A673 (cell line): Measurements from ENCODE around the gene LRRC36. TPM values are rescaled to one million over a fixed set of nuclear protein-coding genes. Genes with fewer than 3 reads are reported as not detected.
A peak's percentile ranks its signal among the peaks of the same experiment; 100 is the strongest.
"Not testable (repeated sequence)": the region's sequence is repeated elsewhere in the genome, so short reads cannot be mapped to it uniquely, and the experiment has no call there.

Experiments used
- BruUV-seq: library from RNA; stranded (reverse); fragments of 400-500 nt; replicated peaks from 2 replicates; lab custom pipeline; 2021; lab: Mats Ljungman, UMichigan
- CTCF ChIA-PET: fragments of 300-600 bp; sonication (Branson Sonifier 250); formaldehyde crosslinking; loops from one replicate; lab custom pipeline; 2022; ENCODE audit warnings: antibody characterized with exemption; lab: Charles Lee
- POLR2A ChIA-PET: fragments of 300-600 bp; sonication (Branson Sonifier 250); formaldehyde crosslinking; loops from one replicate; lab custom pipeline; 2022; ENCODE audit warnings: antibody characterized with exemption; ENCODE audit not compliant: low non-redundant PET; lab: Charles Lee
- DNase-seq: peaks from one replicate; pipeline ENCODE4 v3.0.0-alpha.2; 2015; ENCODE audit warnings: low spot score
- H3K27ac ChIP-seq: fragments of 200-600 bp; sonication (generic); 2 replicates; pipeline ENCODE4 v1.5.1; 2016; ENCODE audit warnings: mixed run types, low read depth, mild to moderate bottlenecking, mixed read lengths, antibody characterized with exemption, low read length; ENCODE audit not compliant: poor library complexity, severe bottlenecking
- H3K27me3 ChIP-seq: fragments of 200-600 bp; sonication (generic); replicated peaks from 2 replicates; pipeline ENCODE4 v1.6.1; 2017; ENCODE audit warnings: mixed run types, low read depth, mild to moderate bottlenecking, mixed read lengths, antibody characterized with exemption, low read length; ENCODE audit not compliant: insufficient read depth, poor library complexity
- H3K36me3 ChIP-seq: fragments of 200-600 bp; sonication (generic); 2 replicates; pipeline ENCODE4 v1.6.1; 2016; ENCODE audit warnings: mixed run types, mild to moderate bottlenecking, mixed read lengths, antibody characterized with exemption, low read length; ENCODE audit not compliant: insufficient read depth, poor library complexity, severe bottlenecking
- H3K4me1 ChIP-seq: fragments of 200-600 bp; sonication (generic); 2 replicates; pipeline ENCODE4 v1.6.1; 2017; ENCODE audit warnings: mixed run types, mild to moderate bottlenecking, mixed read lengths, antibody characterized with exemption, low read length; ENCODE audit not compliant: insufficient read depth, poor library complexity, severe bottlenecking
- H3K4me3 ChIP-seq: fragments of 200-600 bp; sonication (generic); 2 replicates; pipeline ENCODE4 v1.5.1; 2016; ENCODE audit warnings: low read depth, mixed run types, mild to moderate bottlenecking, mixed read lengths, low read length; ENCODE audit not compliant: poor library complexity, severe bottlenecking
- H3K9me3 ChIP-seq: fragments of 200-600 bp; sonication (generic); 2 replicates; pipeline ENCODE4 v1.6.1; 2016; ENCODE audit warnings: mixed run types, low read depth, mild to moderate bottlenecking, mixed read lengths, antibody characterized with exemption, low read length; ENCODE audit not compliant: poor library complexity, severe bottlenecking
- CTCF ChIP-seq: fragments of 300-800, 200-600 bp; sonication (generic); conservative IDR thresholded peaks from 2 replicates; pipeline ENCODE4 v1.5.1; 2017; ENCODE audit warnings: low read depth, mild to moderate bottlenecking, antibody characterized with exemption, low read length, moderate library complexity, mixed read lengths
- EZH2 ChIP-seq: fragments of 200-600 bp; sonication (generic); IDR thresholded peaks from 2 replicates; pipeline ENCODE4 v1.6.1; 2017; ENCODE audit warnings: borderline replicate concordance, low read depth, mild to moderate bottlenecking, mixed read lengths, antibody characterized with exemption, low read length; ENCODE audit not compliant: poor library complexity, severe bottlenecking
- intact Hi-C: fragments of 100-400 bp; cut with micrococcal nuclease; formaldehyde crosslinking; loops from one replicate; pipeline ENCODE4 v1.10.0; 2022; ENCODE audit not compliant: unreplicated experiment
- total RNA-seq: library from RNA; stranded (reverse); gene quantifications from 2 replicates; pipeline ENCODE4 v1.2.3, GENCODE V29; 2021

The LRRC36 gene
- total RNA-seq, 1 experiment from 2014 or later: not detected

GRCh38 chr16:67413978-67414911 is 87.6 kb downstream of the LRRC36 start:
- H3K36me3 ChIP-seq: no peaks in the 10 kb centered on the region
- H3K27me3 ChIP-seq: no peaks in the 10 kb centered on the region
- no peak for TF ChIP-seq EZH2
- H3K4me1 ChIP-seq: peaks cover 5% of the 10 kb centered on the region
- H3K9me3 ChIP-seq: no peaks in the 10 kb centered on the region
- DNase-seq: no peak
- CTCF ChIA-PET: interaction anchor here (0.5 kb wide), 1 partner anchor 76 kb away, joined by 5 read pairs; no protein-coding TSS in a partner anchor
- H3K27ac ChIP-seq: no peak overlapping the region
- BruUV-seq: TSS peak; percentile 46
- H3K4me3 ChIP-seq: no peak overlapping the region
- intact Hi-C loops: no loop called here
- POLR2A ChIA-PET: no interaction called here

- intact Hi-C loops, CTCF ChIA-PET: not testable (repeated sequence)
These were observed 88.8 kb downstream of the LRRC36 start for GRCh38 chr16:67415421-67415820.

GRCh38 chr16:67415872-67416793 is 89.5 kb downstream of the LRRC36 start, which contains the start of gene ZDHHC1:
TSS of gene ZDHHC1 (minus strand) at chr16:67416477. CDS start at chr16:67407775, 8,702 bp downstream.
- DNase-seq: peak; percentile 72
- Histone ChIP-seq H3K4me1 (peaks cover 5% of the 10 kb centered on the region), H3K4me3 (peak within 1 kb of the TSS; percentile 82), H3K27me3 (no peaks in the 10 kb centered on the region), H3K36me3 (no peaks in the 10 kb centered on the region), H3K27ac (peak within 1 kb of the TSS; percentile 68), H3K9me3 (no peaks in the 10 kb centered on the region)
- ChIA-PET CTCF (no interaction called here), POLR2A (no interaction called here)
- intact Hi-C loops: no loop called here
- BruUV-seq: no TSS peak
- TF ChIP-seq EZH2 (no peak), CTCF (peak; percentile 58)

More at GRCh38 chr16:67415421-67415820, 88.8 kb downstream of the LRRC36 start:
- DNase-seq, H3K27me3 ChIP-seq, POLR2A ChIA-PET, H3K36me3 ChIP-seq, H3K9me3 ChIP-seq, H3K27ac ChIP-seq, BruUV-seq, H3K4me1 ChIP-seq: not testable (repeated sequence)
- peak overlapping the region; percentile 82 for H3K4me3 ChIP-seq
